Sciatic nerve (tissue), 2 donors: ENCODE data around the gene DNASE1L3. TPM values are rescaled to one million over a fixed set of nuclear protein-coding genes. Genes with fewer than 3 reads are reported as not detected.

Experiments
- ATAC-seq: fragments of 200-7000 bp; cut with Tn5 transposase; one replicate; pipeline ENCODE4 v1.9.1; 2020; ENCODE audit warnings: mild to moderate bottlenecking, moderate library complexity
- DNase-seq: peaks from one replicate; pipeline ENCODE4 v3.0.0-alpha.2; 2020; ENCODE audit warnings: low spot score
- intact Hi-C: fragments of 100-400 bp; cut with DNase I; formaldehyde crosslinking; loops from one replicate; pipeline ENCODE4 v1.14.2; 2022
- total RNA-seq: library from RNA; stranded (reverse); fragmentation: NEBNext Ultra II Directional; extraction: Animal tissue kit (Norgen Biotek cat#: 25700); gene quantifications from one replicate; pipeline ENCODE4 v1.2.1, GENCODE V29; 2021
- donor health status: DM: no; HTN: no; CAD: no.
- donor health status: DM: no; HTN: no; CAD: no.

The DNASE1L3 gene
- total RNA-seq, 1 donor from 2014 or later, result 2.0 TPM

DNA sequence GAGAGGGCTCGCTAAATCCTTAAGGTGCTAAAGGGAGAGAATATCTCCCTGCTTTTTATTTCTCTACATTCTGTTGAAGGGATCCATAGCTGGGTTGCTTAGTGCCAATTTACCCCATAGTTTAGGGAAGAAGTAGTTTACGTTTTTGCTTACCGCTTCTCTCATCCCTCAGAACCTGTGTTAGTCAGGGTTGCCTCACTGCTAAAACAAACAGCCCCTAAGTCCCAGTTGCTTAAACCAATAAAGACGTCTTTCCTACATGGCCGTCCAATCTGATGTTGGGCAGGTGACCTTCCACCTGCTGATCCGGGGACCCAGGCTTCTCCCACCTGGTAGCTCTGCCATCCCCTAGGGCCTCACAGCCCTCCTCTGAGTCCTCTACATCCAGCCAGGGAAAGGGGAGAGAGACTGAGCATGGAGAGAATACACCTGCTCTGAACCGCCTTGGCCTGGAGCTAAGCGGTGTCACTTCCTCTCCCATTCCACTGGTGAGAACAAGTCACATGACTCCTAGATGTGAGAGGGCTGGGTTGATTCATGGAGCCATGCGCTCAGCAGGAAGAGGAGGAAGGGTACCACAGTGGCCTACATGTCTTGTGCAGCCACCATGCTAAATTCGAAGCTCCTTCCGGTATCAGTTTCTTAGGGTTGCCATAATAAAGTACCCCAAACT lies 26.3 kb downstream of the DNASE1L3 start:
- intact Hi-C loops, result no loop called here
- ATAC-seq (no peak), DNase-seq (no peak)

DNA sequence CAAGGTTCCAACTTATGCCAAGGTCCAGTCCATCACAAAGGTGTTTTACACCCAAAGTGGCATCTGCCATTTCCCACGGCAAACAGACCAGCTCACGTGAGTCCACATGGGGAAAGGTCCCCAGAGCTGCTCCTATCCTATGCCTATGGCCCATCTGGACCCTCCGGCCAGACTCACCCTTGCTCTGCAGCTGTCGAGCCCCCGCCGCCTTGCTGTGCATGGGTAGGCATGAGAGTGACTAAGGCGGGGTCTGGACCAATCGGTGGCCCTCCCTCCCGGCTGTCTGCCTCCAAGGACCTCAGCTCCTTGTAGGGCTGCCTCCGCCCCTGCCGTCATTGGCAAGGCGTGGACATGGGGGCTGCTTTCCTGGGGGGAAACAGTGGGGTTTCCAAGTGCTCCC lies 26.9 kb downstream of the DNASE1L3 start:
- intact Hi-C loops, result no loop called here
- ATAC-seq, result no peak

DNA sequence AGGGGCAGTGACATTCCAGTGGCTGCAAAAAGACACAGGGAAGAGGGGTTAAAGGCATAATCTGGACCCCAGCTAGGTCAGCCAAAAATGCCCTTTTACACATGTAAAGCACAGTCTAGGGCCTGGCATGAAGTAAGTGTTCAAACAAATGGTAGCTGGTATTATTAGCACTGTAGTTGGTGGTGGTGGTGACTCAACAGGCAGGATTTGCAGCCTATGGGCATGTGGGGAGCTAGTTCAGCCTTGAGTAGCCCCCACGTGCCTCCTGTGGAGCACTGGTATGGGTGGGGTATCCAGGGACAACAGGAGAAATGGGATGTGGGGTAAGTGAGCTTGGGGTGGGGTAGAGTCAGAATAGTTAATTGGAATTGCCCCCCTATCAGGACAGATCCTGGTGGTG lies 27.6 kb downstream of the DNASE1L3 start:
- DNase-seq, result no peak
- no peak for ATAC-seq
- intact Hi-C loops, result no loop called here

More for the DNA sequence above, 26.9 kb downstream of the DNASE1L3 start:
- DNase-seq, result no peak

DNA sequence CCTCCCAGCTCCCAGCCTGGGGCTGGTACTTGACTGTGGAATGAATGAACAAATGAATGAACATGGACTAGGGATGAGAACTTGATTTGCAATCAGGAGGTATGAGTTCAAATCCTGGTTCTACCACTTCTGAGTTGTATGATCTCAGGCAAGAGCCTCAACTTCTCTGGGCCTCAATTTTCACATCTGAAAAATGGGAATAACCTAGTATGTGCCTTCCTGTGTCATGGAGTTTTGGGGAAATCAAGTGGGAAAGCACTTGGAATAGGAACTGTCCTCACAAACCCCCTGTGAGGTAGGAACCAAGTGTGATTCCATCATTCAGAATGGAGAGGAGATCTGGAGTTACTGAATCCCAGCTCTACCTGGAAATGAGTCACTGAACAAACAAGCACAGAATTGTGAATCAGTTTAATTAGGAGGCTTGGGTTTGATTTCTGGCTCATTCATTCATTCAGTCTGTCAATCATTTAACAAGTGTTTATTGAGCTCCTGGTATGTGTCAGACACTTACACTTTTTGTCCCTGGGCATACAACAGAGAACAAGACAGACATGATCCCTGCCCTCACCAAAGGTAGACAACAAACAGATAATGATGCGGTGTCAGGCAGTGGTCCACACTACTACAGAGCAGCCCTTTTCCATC lies 29.7 kb downstream of the DNASE1L3 start:
- intact Hi-C loops, result no loop called here
- ATAC-seq (no peak), DNase-seq (no peak)

DNA sequence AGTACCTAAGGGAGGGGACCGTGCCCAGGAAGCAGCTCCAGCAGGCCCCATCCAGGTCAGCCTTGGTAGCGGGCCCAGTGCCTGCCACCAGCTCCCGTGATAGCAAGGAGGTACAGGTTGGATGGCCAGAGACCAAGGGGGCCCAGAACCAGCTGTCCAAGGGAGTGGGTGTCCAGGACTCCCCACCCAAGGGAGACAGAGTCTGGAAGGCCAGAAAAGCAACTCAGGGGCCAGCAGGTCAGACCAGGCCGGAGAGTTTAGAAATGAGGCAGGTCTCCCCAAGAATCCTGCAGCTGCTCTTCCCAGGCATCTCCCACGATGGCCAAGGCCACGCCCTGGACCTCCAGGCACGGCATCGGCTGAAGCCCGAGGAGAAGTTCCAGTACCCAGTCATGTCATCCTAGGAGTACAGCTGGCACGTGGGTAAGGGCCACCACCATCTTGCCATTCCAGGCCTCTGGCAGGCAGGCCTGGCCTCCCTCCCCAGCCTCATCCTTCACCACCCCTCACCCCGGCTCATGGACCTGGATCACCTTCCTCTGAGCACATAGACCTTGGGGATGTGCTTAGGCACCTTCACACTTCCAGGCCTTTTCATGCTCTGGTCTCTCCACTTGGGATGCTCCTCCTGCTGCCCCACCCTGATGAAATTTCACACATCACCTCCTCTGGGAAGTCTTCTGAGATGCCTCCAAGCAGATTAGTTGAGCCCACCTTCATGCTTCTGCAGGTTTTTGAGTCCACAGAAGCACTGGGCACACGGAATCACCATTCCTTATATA lies 30.5 kb downstream of the DNASE1L3 start:
- no peak for ATAC-seq
- no peak for DNase-seq
- intact Hi-C loops, result no loop called here

DNA sequence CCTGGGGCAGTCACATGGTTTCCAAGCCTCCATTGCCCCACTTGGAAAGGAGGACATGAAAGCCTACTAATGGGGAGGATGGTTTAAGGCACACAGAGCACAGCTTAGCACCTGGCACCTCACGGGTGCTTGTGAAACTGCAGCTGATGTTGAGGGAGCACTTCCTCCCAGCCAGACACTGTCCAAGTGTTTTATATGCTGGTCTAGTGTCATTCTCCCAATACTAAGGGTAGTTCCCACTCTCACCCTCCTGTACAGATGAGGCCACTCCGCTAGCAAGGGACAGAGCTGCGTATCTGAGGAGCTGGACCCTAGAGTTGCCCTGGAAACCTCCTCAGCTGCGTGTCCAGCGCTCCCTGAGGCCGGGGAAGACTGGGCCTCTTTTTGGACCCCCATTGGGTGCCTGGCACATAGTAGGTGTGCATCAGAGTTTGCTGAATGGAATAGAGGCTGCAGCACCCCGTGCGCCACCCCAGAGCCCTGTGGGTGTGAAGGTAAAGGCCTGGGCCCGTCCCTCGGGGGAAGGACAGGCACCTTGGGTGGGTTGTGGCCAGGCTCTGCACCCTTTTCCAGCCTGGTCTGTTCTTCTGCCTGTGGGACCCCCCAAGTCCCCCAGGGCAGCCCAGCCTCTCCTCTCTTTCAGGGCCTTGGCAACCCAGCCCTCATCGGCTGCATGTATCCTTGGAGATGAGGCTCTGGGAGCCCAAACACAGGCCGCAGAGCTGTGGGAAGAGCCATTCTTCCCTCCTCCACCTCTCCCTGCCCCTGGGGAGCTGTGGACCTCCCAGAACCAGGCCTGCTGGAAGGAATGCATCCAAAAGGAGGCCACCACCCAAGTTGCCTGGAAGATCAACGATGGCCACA lies 31.3 kb downstream of the DNASE1L3 start:
- ATAC-seq, result no peak
- intact Hi-C loops, result loop anchor here (5.0 kb wide), 2 partner anchors 118 to 172 kb away; partner anchors contain the start of gene FLNB
- DNase-seq, result no peak

DNA sequence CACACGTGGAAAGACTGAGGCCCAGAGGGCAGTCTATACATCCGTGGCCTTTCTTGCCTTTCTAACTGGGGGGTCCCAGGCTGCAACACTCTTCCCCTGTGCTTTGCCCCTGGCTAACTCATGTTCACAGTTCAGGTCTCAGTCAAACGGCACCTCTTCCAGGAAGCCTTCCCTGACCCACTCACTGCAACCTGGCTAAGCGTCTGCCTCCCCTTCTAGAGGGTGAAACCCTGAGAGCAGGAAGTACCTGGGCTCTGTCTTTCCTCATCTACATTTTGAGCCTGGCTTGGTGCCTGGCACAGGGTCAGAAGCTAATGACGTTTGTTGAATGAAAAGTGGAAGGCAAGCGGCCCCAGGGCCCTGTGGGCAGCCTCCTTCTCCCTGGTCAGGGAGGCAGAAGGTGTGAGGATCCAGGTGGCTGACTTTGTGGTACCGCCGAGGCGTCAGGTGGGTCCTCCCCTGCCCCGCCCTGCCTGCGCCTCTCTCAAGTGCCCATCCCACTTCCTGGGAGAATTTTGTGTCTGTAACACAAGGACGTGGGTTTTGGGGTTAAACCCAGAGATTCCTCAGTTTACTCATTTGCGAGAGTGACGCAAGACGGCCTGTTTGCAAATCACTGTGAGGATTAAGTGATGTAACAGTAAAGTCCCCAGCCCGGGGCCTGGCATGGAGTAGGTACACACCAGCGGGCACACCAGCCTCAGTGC lies 32.1 kb downstream of the DNASE1L3 start:
- no peak for ATAC-seq
- DNase-seq, result no peak
- intact Hi-C loops, result loop anchor here (5.0 kb wide), 2 partner anchors 119 to 171 kb away; partner anchors contain the start of gene FLNB

DNA sequence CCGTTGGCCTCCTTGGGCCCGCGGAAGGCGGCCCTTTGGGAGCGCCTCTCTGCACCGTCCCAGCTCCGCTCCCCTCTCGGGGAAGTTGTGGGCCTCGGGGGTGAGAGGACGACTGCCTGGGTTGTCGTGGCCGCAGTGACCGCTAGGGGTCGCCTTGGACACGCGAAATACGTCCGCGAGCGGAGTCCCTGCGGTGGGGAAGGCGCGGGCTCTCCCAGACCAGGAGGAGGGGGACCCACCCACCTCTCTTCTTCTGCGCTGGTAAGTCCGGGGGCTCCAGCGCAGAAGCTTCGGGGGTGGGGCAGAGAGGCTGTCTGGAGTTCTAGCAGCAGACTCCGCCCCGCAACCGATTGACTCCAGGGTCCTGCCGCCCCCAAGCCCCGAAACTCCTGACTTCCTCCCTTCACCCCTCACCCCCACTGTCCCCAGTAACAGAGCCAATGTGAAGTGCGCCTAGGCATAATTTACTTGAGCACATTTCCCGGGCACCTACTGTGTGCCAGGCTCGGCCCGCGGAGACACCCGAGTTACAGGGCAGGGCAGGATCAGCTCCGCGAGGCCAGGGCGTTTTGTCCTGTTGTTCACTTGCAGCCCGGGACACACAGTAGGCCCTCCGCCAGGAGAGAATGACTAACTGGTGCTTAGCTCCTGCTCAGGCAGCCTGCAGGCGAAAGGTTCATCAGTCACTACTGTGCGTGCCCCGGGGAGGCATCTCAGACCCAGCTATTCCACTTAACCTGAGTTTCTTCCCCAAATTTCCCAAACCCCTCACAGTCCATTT lies 32.8 kb downstream of the DNASE1L3 start:
- DNase-seq, result peak; percentile 98
- ATAC-seq, result peak; percentile 90
- intact Hi-C loops, result loop anchor here (5.0 kb wide), 2 partner anchors 119 to 171 kb away; partner anchors contain the start of gene FLNB

DNA sequence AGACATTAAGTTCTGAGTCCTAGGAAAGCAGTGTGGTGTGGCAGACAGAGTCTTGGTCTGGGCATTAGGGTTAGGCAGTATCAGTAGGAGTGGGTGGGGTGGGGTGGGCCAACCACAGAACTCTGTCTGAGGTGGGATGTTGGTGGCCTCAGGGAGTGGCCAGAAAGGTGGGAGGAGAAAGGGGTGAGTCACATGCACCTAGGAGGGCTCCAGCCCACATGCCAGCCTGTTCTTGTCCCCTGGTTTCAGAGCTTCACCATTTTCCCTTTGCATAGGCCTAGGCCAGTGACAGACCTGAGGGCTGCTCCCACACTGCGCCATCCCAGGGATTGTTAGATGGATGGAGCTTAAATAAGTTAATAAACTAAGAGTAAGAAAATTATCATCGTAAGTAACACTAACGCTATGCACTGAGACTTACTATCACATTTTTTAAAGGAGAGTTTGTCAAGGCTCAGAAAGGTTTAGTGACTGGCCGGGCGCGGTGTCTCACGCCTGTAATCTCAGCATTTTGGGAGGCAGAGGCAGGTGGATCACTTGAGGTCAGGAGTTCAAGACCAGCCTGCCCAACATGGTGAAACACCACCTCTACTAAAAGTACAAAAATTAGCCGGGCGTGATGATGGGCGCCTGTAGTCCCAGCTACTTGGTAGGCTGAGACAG lies 33.8 kb downstream of the DNASE1L3 start:
- DNase-seq, result peak; percentile 47
- no peak for ATAC-seq
- intact Hi-C loops, result loop anchor here (5.0 kb wide), 2 partner anchors 120 to 170 kb away; partner anchors contain the start of gene FLNB

DNA sequence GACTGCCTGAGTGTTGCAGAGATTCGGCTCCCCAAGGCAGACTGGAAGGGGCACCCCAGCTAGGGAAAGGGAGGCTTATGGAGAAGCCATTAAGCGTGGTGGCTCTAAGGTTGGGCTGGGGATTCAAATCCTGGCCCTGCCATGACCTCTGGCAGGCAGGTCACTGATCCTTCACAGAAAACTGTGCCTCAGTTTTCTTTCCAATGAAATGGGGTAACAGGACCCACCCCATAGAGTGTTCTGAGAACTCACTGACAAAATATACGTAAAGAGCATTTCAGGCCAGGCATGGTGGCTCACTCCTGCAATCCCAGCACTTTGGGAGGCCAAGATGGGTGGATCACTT lies 34.6 kb downstream of the DNASE1L3 start:
- DNase-seq (no peak), ATAC-seq (no peak)
- intact Hi-C loops, result loop anchor here (5.0 kb wide), 2 partner anchors 121 to 169 kb away; partner anchors contain the start of gene FLNB

DNA sequence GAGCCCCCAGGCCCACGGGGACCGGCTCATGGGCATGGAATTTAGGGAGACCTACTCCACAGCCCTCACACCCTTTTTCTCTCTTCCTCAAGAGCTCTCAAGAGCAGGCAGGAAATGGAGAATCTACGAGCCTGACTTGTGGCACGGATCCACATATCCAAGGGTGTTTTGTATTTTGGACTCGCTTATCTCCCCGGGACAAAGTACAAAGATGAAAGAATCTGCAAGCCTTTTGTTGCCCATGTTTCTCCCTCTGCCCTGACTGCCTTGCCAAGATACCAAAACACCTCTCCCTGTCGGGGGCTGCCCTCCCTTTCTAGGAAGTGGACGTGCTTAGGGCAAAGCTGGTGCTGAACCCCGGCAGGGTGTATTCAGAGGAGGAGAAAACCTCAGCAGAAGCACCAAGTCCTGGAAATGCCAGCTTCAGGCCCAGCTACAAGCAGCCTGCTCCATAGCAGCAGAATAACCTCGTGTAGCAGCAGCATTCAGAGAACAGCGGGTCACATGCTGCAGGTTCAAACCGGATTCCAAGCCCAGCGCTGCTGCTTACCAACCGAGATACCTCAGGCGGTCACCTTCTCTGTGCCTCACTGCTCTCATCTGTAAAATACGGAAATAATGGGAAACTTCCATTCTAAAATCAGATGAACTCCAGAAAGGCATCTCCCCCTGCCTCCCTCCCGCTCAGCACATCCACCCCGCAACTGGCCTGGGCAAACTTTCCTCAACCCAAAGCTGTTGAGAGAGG lies 35.2 kb downstream of the DNASE1L3 start:
- intact Hi-C loops, result loop anchor here (5.0 kb wide), 2 partner anchors 122 to 168 kb away; partner anchors contain the start of gene FLNB
- DNase-seq (no peak), ATAC-seq (no peak)

DNA sequence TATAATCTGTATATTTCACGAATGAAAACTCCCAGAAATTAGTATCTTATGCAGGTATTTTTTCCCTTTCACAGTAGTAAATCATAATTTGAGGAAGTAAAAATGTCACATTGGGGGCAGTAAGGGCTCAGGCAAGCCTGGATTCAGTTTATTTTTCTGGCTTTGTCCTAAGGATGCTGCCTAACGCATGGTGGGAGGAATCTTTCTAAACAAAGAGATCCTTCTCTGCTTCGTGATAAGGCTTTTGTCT lies 35.7 kb downstream of the DNASE1L3 start:
- ATAC-seq (no peak), DNase-seq (no peak)
- intact Hi-C loops, result loop anchor here (5.0 kb wide), 2 partner anchors 122 to 168 kb away; partner anchors contain the start of gene FLNB

DNA sequence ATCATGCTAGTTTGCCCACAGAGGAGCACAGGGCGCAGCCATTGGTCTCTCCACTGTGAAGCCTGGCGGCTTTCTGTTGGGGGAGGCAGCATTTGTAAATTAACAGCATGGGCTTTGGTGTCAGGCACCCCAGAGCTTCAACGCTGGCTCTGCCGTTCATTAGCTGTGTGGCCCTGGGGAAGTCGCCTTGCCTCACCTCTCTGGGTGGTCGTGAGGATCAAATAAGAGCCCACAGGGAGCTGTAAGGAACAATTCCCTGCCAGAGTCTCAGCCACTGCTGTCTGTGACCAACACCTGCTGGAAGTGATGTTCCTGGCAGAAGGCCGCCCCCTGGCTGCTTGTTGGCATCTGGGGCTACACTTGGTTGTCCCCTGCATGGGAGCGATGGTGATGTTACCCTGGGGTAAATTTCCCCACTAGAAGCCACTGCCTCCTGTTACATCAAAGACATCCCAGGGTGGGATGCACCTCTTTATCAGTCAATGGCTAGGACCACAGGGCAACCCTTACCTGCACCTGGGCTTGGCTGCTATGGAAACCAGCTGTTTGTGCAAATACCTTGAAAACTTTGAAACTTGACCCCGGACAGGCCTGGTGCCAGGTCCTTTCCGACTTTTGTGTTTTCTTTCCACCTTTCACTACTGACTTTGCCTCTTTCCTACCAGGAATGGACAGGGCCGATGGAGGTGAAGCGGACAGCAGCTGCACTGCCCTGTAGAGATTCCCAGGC lies 36.9 kb downstream of the DNASE1L3 start:
- DNase-seq, result no peak
- intact Hi-C loops, result no loop called here
- no peak for ATAC-seq

DNA sequence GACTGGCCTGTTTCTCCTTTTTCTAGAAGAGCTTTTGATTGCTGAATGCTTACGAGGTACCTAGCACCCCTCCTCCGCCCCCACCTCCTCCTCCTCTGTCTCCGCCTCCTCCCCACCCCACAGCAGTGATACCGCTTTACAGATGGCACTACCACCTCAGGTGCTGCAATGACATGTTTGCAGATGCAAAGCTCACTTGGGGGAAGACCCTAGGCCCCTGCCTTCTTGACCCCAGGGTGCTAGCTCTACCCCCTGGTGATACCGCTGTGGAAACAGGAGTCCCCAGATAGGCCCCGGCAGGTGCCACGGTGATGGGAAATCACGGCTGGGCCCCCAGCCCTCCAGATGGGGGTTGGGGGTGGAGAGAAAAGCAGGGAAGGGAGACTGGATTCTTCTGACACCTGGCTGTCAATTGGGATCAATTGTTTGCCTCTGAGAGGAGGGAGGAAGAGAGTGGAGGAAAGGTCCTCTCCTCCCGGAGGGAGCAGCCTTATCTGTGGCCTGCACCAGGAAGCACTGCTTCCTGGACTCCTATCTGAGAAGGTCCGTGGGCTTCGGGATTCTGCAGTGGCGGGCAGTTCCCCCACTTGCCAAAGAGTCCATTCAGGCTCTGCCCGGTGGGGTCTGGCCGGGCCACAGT lies 37.6 kb downstream of the DNASE1L3 start:
- DNase-seq (no peak), ATAC-seq (no peak)
- intact Hi-C loops, result no loop called here

DNA sequence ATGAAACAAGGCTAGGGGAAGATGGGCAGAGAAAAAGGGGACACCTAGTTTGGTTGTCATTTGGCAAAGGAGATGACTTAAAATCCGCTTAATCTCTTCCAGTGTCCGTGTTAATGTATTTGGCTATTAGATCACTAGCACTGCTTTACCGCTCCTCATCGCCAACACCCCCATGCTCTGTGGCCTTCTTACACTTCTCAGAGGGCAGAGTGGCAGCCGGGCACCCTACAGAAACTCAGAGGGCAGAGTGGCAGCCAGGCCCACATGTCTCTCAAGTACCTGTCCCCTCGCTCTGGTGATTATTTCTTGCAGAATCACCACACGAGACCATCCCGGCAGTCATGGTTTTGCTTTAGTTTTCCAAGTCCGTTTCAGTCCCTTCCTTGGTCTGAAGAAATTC lies 39.6 kb downstream of the DNASE1L3 start:
- intact Hi-C loops, result no loop called here

More for the DNA sequence above, 39.6 kb downstream of the DNASE1L3 start:
- ATAC-seq (no peak), DNase-seq (no peak)
